Amniotic stem cell (primary cell): ENCODE results near the gene IMMP1L.
"Not testable (repeated sequence)": the region's sequence is repeated elsewhere in the genome, so short reads cannot be mapped to it uniquely, and the experiment has no call there.

Experiments
- DNase-seq: peaks from one replicate; lab custom pipeline; 2025; lab: John Stamatoyannopoulos, UW

Gene IMMP1L, protein sequence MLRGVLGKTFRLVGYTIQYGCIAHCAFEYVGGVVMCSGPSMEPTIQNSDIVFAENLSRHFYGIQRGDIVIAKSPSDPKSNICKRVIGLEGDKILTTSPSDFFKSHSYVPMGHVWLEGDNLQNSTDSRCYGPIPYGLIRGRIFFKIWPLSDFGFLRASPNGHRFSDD

DNA sequence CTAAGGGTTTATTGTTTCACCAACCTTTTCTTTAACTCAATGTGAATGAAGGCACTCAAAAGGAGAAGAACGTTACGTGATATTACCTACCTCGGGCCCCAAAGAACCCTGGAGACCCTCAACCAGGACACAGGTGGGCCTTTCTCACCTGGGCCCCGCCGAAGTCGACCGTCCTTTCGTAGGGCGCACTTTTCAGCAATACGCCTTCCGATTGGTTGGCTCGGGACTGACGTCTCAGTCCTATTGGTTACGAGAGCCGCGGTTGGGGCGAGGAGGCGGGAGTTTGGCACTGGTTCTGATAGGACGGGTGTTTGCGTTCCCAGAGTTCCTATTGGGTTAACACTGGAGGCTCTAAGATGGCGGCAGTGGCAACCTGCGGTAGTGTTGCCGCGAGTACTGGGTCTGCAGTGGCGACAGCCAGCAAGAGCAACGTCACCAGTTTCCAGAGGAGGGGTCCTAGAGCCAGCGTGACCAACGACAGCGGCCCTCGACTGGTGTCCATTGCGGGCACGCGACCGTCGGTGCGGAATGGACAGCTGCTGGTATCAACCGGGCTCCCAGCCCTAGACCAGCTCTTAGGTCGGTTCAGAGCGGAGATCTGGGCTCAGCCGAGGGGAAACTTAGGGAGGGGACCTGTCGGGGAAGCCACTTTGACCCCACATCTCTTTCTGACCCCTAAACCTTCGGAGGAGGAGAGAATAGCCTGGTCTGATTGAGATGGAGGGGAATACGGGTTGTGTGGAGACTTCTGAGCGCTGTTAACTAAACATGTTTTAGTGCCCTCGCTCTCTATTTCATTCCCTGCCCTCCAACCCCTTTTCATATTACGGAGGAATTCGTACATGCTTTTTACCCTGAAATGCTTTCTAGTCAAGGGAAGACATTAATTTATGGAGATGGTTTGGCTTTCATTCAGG, at the start of gene IMMP1L, which contains the start of gene ELP4:
Gene IMMP1L, minus strand, starts transcription at position 194 of the 917 bp plus-strand sequence. CDS start 46,346 bp downstream, outside the sequence.
Gene ELP4, plus strand, starts transcription at position 339 of the 917 bp plus-strand sequence. Its CDS starts 18 bp downstream, at position 357.
- DNase-seq, result peak; percentile 96

DNA sequence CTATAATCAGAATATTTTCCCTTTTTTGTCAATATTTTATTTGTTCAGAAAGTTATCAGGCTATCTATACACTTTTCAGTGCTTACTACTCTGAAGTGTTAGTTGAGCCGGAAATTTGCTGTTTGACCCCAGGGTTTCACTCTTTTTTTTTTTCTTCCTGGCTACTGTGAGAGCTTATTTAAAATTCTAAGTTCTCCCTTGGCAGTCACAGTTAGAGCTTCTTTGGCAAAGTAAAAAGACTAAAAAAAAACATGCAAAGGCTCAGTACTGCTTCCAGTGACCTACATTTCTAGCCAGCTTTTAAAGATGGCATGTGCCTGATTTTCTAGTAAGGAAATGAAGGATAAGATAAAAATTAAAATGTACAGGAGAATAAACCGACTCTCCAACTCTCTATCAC, 48.6 kb upstream of the IMMP1L start:
- no peak for DNase-seq

DNA sequence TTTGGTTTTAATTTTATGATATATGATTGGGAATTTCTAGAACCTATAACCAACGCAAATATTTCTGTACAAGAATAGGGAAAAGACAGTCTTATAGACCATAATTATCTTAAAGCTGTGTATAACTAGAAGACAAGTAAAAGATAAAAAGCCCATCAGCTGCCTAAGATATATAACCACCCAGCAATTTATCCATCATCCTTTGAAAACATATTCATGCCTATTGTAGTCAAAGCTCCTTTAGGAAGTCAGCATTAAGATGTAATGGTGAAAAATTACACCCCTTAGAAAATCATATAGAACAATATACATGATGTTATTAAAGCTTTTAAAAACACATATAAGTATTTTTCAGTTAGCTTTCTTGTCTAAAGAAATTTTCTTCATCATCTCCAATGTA, 46.5 kb upstream of the IMMP1L start:
- DNase-seq, result no peak

DNA sequence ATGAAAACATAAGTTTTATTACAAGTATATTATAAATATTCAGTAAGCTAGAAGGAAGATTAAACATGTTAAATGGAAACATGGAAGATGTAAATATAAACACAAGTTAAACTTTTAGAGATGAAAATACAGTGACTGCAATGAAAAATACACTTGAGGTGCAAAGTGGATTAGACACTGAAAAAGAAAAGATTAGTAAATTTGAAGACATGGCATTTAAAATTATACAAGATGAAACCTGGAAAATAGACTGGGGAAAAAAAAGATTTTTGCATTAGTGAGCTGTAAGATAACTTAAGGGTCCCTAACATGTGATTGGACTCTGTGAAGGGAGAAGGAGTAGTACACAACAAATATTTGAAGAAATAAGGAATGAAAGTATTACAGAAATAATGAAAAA, 33.4 kb upstream of the IMMP1L start:
- DNase-seq, result no peak

DNA sequence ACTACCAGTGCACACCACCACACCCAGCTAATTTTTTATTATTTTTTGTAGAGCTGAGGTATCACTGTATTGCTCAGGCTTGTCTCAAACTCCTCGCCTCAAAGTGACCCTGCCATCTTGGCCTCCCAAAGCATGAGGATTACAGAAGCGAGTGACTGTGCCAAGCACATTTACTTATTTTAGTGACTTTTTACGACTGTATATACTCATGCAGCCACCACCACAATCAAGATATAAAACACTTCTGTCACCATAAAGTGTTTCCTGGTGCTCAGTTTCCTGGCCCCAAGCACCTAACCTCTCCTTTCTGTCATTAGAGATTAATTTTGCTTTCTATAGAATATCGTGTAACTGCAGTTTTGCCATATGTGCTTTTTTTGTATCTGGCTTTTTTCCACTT, 26.1 kb upstream of the IMMP1L start:
- DNase-seq, result no peak

DNA sequence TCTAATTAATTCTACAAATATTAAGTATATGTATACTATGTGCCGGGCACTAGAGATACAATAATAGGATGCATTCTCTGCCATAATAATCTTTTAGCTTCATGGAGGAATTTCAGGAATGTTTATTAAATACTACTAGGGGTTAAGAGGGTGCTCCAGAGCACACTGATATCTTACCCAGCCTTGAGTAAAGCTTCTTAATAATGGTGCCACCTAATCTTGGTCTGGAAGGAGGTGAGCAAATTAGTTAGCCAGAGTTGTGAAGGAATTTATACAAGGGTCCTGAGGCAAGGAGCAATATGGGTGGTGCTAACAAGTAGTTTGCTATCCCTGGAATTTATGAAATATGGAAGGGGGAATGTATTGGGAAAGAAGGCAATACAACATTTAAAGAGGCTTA, 21.9 kb upstream of the IMMP1L start:
- DNase-seq, result no peak

DNA sequence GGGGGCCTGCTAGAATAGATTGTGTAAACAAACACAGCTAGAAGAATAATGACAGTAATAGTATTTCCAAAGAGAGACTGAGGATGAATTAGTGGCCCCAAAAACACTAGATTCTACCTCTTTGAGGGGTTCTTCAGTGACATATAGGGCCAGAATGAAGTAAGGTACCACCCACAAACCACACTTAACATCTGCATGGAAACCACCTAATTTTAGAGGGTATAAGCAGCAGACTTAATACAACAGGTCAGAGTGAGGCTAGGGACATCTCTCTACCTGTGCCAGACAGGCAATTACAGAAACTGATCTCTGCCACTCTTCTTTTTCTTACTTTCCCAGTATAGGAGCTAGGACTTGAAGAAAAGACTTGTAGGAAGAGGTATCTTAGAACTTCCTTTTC, 20.3 kb upstream of the IMMP1L start:
- DNase-seq, result no peak

DNA sequence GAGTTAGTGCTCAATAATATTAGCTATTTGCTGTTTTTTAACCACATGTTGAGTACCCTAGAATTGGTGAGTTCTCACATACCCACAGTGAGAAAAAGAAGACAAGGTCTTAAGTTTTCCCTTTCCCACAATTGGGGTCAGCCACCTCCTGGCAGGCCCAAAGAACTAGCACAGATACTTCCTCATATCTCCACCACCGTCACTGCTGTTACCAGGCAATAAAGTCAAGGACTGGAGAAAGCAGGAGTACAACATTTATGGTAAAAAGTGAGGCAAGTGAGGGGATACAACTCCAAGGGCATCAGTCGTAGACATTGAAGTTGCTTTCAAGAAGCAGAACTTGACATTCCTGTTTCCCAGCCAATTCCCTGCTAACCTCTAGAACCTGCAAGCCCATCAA, 19.8 kb upstream of the IMMP1L start:
- no peak for DNase-seq

DNA sequence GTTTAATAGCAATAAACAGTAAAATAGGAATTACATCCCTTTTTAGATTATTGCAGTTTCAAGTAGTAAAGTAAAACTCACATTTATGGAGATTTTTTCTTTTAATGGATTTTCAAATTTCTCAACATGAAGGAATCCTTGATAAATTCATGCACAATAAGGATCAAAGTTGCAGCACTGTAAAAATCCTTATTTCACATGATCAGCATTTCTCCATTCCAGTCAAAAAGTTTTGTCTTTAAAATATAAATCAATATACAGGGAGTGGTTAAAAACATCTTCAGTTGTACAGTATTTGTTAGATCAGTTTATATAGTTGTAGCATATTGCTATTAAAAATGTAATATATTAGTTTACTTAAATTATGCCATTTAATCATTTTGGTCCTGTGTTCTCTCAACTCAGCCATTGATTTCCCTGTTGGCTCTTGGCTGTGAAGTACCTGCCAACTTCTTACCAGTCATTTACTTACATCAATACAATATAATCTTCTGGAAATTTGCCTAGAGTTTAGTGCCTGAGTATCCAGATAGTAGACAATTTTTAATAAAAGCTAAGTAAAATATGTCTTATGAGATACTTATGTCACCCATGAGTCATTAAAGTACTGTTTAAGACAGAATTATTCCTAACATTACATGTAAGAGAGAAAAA, 12.2 kb upstream of the IMMP1L start:
- no peak for DNase-seq

DNA sequence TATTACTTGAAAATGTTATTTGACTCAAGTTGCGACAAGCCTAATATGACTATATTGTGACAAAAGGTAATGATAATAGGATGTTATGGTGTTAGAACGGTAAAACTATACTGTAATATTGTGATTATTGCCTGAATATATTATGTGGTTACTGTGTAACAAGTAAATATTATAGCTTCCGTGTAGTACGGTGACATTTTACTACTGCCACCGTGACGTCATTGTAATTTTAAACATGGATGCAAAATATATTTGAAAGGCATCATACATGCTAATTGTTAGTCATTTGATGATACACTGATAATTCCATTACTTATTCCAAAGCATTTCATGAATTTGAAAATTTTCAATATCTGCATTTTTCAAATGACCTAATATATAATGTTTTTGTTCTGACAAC, 2.7 kb upstream of the IMMP1L start:
- no peak for DNase-seq

DNA sequence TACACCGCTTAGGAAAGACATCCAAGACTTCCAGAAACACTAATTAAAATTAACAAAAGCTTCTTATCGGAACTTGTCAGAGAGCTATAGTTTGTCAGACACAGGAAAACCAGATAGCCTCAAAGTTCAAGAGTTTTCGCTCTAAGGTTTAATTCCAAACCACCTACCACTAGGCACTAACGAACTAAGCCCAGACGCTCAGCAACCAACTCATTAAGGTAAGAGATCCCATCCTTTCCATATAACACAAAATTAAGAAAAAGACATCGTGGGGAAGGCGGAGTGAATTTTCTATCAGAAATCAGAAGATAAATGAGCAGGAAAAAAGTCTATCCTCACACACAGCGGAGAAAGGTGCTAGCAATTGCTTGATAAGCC, 382 bp downstream of the IMMP1L start:
- DNase-seq, result no peak

DNA sequence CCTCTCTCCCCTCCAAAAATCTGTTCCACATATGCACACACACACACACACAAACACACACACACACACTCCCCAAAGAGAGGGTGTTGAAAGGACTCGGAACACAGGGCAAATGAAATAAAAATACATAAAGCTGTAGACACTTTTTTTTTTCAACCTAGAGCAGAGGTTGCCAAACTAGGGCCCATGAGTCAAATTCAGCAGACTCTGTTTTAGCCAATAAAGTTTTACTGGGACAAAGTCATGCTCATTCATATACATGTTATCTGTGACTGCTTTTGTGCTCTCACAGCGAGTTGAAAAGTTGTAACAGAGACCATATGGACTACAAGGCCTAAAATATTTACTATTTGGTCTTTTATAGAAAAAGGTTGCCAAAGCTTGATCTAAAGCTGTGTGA, 8.9 kb downstream of the IMMP1L start:
- DNase-seq, result no peak

DNA sequence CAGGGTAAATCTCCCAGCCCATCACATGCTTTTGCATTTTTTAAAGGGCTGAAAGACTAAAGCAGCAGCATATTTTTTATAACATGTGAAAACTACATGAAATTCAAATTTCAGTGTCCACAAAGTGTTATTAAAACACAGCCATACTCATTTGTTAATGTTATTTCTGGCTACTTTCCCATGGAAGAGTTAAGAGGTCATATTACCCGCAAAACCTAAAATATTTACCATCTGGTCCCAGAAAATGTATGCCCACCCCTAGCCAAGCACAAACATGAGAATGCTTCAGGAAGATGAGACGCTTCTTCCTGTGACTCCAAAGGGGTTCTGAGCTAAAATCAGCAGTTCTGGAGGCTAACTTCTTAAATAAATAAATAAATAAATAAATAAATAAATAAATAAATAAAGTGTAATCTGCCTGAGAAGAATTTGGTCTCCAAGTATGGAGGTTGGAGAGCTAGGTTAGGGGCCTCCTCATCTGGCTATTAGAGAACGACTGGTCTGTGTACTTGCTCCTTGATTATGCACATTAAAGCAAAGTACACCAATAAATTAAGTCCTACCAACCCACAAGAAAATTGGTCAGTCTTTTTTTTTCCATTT, 9.7 kb downstream of the IMMP1L start:
- no peak for DNase-seq

DNA sequence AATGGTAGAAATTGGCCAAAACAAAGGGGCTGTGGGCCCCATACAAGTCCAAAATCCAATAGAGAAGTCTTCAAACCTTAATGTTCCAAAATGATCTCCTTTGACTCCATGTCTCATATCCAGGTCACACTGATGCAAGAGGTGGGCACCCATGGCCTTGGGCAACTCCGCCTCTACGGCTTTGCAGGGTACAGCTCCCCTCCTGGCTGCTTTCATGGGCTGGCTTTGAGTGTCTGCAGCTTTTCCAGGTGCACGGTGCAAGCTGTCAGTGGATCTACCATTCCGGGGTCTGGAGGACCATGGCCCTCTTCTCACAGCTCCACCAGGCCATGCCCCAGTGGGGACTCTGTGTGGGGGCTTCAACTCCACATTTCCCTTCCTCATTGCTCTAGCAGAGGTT, 15.7 kb downstream of the IMMP1L start:
- not testable (repeated sequence) for DNase-seq

DNA sequence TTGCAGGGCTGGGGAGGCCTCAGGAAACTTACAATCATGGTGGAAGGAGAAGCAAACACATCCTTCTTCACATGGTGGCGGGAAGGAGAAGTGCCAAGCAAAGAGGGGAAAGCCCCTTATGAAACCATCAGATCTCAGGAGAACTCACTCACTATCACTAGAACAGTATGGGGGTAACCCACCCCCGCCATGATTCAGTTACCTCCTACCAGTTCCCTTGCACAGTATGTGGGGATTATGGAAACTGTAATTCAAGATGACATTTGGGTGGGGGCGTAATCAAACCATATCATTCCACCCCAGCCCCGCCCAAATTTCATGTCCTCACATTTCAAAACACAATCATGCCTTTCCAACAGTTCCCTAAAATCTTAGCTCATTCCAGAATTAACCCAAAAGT, 16.2 kb downstream of the IMMP1L start:
- no peak for DNase-seq

DNA sequence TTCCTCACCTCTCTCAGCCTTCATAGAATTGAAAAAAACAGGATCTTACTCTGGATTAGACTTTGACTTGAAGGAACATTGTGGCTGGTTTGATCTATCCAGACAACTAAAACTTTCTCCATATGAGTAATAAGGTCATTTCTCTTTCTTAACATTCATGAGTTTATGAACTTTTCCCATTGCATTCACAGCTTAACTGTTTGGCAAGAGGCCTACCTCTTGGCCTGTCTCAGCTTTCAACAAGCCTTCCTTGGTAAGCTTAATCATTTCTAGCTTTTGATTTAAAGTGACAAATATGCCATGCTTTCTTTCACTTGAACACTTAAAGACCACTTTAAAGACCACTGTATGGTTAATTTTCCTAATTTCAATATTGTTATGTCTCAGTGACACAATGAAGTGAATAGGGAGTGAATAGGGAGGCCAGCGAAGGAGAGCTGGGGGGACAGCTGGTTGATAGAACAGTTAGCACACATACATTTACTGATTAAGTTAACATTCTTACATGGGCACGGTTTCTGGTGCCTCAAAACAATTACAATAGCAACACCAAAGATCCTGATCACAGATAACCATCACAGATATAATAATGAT, 17.0 kb downstream of the IMMP1L start:
- DNase-seq, result peak; percentile 6

DNA sequence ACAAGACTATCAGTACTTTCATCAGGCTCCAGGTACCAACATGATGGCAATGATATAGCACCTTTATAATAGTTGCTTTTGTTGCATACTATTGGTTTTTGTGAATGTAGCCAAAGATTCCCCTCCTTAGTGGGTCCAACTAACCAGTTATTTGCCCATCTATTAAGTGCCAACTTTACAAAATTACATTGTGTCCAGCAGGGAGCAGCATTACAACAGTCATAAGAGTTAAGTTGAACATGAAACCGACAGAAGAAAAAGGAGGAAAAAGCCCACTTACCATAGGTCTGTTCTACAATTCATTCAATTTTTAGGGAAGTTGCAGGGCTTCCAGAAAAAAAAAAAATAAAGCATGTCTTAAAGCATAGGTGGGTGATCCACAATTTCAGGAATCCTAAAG, 21.6 kb downstream of the IMMP1L start:
- peak; percentile 10 for DNase-seq

DNA sequence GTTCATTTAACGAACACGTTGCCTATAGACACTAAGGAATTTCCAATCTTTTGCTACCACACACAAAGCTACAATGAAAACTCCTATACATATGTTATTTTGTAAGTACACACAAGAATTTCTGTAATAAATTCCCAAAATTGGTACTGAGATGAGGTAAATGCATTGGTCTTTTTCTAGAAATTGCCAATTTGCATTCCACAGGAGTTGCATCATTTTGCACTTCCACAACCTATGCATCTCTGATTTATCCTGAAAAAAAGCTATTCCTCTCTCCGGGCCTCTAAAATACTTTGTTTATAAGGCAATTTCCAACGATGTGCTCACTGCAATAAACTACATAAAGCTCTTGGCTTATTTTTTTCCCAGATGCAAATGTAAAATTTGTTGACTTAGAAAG, 24.9 kb downstream of the IMMP1L start:
- DNase-seq, result no peak

DNA sequence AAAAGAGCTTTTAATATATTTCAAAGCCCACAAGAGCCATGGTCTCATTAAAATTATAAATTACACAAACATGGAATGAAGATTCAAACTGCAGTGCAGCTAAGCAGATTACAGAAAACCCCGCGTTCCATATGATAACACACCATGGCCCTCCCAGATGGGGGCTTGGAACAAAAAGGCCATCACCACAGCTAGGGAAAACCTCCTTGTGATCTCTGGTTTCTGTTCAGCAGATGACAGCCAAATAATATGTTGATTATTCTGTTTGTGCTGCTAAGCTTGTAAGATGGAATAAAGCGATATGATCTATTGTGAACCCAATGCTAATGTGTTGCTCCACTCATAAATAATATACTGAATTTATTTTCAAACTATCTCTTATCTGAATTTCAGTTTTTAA, 28.5 kb downstream of the IMMP1L start:
- no peak for DNase-seq

DNA sequence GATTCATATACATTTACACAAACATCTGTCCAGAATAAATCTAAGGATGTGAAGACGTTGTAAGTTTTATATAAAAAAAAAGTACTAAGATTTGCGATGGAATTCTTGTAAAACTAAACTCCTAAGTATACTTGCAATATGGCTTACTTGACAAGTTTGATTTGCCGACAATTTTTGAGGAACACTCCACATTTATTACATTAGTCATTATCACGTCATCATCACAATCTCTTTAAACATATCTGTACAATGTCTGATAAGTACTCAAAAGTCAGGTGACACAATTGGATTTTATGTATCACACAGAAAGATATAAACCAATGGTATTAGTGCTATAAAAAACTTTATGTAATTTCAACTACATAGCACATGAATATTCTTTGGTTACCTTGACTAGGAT, 30.4 kb downstream of the IMMP1L start:
- no peak for DNase-seq

DNA sequence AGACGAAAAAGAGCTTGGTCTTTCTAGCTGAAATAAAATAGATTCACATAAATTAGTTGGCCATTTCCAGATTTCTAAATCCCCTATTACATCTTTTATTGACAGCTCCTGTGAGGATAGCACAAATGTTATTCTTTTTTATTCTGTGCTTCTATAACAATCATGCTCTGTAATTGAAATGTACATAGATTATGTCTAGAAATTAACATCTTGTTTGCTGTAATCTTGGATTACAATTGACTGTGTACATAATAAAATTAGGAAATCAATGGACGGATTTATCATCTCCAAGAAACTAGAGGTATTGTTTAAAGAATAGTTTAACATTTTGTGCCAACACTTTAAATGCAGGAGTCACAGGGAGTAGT, 31.2 kb downstream of the IMMP1L start:
- no peak for DNase-seq

DNA sequence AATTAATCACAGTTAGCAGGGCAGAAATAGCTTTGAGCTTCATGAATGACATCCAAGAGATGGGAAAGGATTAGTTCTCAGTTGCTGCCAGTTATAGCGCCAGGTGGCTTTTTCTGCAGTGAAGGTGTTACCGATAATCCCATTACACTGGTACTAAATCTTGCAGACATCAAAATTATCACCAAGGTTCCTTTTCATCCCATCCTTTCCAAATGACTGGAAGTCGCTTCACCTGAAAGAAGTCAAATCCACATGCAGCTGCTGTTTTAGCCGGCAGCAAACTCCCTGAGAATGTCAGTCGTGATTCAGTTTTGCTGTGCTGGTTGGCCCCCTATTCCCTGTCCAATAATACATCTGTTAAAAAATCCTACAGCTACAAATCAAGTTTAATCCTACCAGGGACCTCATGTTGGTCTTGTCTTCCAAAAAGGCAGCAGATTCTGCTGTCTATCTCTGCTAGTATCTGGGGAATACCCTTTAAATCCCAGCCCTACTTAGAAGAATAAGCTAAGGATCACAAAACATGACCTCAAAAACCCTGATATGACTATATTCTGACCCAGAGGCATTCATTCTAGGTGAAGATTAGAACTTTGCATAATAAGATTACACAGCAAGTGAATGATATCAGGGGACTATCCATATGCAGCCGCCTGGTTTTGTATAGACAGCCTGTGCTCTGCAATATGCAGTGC, 31.7 kb downstream of the IMMP1L start:
- DNase-seq, result no peak
